Fibroblast of villous mesenchyme (primary cell): ENCODE data around the gene KCNK10. TPM values are rescaled to one million over a fixed set of nuclear protein-coding genes. Genes with fewer than 3 reads are reported as not detected.

Source experiments
- DNase-seq: peaks from one replicate; pipeline ENCODE4 v3.0.0-alpha.2; 2010; ENCODE audit warnings: low read depth
- H3K4me3 ChIP-seq: 2 replicates; pipeline ENCODE4 v1.5.1; 2011; ENCODE audit warnings: low read depth, mild to moderate bottlenecking, low read length
- total RNA-seq: library from RNA; depleted of rRNA; stranded (reverse); fragments of >200 nt; gene quantifications from 2 replicates; pipeline ENCODE4 v1.2.3, GENCODE V29; 2012
- TF ChIP-seq, protein P1 (sequence below): IDR thresholded peaks from 2 replicates; pipeline ENCODE4 v1.5.1; 2012; ENCODE audit warnings: low read depth, mild to moderate bottlenecking, low read length; ENCODE audit not compliant: insufficient read depth

The KCNK10 gene
- total RNA-seq, 1 donor, result not detected

DNA sequence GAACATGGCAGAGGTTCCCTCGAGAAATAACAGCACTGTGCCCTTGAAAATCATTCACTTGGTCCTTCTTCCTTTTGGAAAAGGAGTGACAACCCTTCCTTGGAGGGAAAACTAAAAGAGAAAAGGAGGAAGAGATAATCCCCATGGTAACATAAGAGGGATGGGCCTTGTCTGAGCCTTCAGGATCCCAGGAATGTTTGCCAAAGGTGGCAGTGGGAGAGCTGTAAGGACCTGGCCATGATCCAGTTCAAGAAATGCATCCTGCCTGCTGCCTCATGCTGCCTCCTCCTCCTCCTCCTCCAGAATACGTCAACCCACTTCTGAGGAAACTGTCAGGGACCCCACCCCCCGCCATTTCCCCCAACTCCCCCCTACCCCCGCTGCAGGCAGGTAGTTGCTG is 118.8 kb downstream of the KCNK10 start:
- DNase-seq, result no peak
- TF ChIP-seq, protein P1, sequence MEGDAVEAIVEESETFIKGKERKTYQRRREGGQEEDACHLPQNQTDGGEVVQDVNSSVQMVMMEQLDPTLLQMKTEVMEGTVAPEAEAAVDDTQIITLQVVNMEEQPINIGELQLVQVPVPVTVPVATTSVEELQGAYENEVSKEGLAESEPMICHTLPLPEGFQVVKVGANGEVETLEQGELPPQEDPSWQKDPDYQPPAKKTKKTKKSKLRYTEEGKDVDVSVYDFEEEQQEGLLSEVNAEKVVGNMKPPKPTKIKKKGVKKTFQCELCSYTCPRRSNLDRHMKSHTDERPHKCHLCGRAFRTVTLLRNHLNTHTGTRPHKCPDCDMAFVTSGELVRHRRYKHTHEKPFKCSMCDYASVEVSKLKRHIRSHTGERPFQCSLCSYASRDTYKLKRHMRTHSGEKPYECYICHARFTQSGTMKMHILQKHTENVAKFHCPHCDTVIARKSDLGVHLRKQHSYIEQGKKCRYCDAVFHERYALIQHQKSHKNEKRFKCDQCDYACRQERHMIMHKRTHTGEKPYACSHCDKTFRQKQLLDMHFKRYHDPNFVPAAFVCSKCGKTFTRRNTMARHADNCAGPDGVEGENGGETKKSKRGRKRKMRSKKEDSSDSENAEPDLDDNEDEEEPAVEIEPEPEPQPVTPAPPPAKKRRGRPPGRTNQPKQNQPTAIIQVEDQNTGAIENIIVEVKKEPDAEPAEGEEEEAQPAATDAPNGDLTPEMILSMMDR, result no peak
- no peak overlapping the region for H3K4me3 ChIP-seq

DNA sequence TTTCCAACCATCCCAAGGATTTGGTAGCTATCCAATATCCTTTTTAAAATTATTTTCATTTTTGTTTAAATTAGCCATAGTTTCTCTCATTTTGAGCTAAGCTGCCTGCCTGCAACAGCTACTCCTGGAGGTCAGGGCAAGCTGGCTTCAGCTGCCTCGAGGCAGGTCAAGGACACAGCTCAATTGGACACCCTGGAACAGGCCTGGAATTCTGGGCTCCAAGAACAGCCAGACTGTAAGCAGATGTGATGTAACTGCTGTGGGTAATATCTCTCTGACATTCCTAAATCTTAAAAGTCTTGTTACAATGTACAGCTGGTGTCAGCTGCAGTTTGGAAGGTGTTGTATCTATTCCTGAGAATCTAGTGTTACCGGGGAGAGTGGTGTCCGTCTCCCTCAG is 119.8 kb downstream of the KCNK10 start:
- no peak overlapping the region for H3K4me3 ChIP-seq
- TF ChIP-seq, protein P1, result no peak

DNA sequence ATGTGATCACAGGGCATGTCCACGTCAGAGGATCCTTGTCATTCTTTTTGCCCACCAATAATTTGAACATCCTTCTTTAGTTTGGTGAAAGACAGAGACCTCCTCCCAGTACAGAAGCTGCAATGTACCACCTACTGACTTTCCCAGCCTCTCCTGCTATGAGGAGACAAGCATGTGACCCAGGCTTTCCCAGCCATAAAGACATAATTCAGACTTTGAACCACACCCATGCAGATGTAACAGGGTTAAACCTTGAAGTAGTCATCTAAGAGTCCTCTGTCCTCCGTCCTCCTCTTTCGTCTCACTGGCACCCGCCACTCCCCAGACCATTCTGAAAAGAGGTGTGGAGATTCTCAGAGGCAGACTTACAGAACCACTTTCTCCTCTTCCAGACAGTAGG is 120.8 kb downstream of the KCNK10 start:
- DNase-seq, result no peak
- TF ChIP-seq, protein P1, result no peak
- H3K4me3 ChIP-seq, result no peak overlapping the region

More for the DNA sequence above, 119.8 kb downstream of the KCNK10 start:
- DNase-seq, result no peak

DNA sequence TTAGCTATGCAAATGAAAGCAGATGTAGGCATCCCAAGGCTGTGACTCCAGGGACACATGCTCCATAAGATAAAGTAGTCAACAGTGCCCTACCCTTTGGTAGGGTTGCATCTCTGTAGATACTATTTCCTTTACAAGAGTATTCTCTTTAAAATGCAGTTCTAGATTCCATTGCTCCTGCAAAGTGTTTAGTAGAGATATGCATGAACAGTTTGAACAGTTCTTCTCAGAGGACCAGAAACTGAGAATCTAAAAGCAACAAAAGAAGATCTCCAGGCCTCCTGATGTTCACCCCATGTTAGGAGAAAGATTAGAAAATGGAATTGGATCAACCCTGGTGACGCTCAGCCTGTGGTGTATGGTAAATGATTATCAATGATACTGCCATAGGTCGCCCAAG is 121.2 kb downstream of the KCNK10 start:
- TF ChIP-seq, protein P1, result no peak
- H3K4me3 ChIP-seq, result no peak overlapping the region
- DNase-seq, result no peak

DNA sequence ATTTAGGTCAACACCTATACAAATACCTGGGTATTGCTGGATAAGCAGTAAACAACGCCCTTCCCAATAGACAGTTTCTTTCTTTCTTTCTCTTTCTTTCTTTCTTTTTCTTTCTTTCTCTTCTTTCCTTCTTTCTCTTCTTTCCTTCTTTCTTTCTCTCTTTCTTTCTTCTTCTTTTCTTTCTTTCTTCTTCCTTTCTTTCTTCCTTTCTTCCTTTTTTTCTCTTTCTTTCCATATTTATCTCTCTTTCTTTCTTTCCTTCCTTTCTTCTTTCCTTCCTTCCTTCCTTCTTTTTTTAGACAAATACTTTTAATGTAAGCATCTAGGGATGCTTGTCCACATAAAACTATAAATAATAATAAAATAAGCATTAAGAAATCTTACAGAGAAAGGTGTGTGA is 123.2 kb downstream of the KCNK10 start:
- no peak overlapping the region for H3K4me3 ChIP-seq
- no peak for DNase-seq
- TF ChIP-seq, protein P1, result no peak

DNA sequence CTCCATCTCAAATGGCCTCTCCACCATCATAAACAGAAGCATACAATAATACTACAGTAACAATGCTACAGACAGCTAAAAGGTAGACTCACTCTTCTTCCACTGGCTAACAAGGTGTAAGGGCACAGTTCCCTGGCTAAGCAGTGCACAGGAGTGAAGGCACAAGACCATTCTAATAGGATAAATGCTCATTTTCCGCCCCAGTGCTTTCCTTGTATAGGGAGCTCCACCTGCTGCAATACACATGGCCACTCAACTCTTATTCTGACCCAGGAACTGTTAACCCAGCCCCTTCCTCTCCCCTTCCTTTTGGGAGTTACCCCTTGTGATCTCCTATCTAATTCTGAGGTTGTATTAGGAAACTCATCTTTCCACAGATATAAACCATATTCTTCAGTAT is 124.6 kb downstream of the KCNK10 start:
- TF ChIP-seq, protein P1, result no peak
- no peak for DNase-seq
- no peak overlapping the region for H3K4me3 ChIP-seq

DNA sequence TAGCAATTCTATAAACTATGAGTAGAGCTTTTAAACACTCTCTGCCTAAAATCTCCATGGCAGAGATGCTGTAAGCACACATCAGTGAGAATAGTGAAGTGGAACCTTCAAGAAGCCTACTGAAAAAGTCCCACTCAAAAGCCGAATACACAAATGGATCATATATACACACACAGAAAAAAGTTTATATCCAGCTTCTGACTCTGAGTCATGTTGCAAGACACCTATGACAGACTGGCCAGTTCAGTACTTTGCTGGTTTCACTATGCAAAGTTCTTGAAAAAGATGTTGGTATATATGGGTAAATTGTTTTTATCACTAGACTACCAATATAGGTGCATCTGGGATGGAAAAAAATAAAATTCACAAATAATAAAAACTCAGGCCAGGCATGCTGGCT is 126.1 kb downstream of the KCNK10 start:
- TF ChIP-seq, protein P1, result no peak
- no peak overlapping the region for H3K4me3 ChIP-seq
- no peak for DNase-seq
